HL-60 (cell line): ENCODE measurements around the gene CR1.

ENCODE experiments used
- REST ChIP-seq: IDR thresholded peaks from 2 replicates; pipeline ENCODE4 v1.6.1; 2012; ENCODE audit warnings: low read depth; ENCODE audit not compliant: insufficient replicate concordance
- TF ChIP-seq, protein P1 (sequence below): IDR thresholded peaks from one replicate; pipeline ENCODE4 v1.5.1; 2011; ENCODE audit warnings: low read length, control low read depth, inconsistent platforms; ENCODE audit not compliant: insufficient read depth

GRCh38 chr1:207666342-207666741 lies 170.4 kb downstream of the CR1 start:
- TF ChIP-seq REST, result no peak
- TF ChIP-seq, protein P1, sequence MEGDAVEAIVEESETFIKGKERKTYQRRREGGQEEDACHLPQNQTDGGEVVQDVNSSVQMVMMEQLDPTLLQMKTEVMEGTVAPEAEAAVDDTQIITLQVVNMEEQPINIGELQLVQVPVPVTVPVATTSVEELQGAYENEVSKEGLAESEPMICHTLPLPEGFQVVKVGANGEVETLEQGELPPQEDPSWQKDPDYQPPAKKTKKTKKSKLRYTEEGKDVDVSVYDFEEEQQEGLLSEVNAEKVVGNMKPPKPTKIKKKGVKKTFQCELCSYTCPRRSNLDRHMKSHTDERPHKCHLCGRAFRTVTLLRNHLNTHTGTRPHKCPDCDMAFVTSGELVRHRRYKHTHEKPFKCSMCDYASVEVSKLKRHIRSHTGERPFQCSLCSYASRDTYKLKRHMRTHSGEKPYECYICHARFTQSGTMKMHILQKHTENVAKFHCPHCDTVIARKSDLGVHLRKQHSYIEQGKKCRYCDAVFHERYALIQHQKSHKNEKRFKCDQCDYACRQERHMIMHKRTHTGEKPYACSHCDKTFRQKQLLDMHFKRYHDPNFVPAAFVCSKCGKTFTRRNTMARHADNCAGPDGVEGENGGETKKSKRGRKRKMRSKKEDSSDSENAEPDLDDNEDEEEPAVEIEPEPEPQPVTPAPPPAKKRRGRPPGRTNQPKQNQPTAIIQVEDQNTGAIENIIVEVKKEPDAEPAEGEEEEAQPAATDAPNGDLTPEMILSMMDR, result no peak
